ENCODE results near the gene IGF1. TPM values are rescaled to one million over a fixed set of nuclear protein-coding genes. Genes with fewer than 3 reads are reported as not detected.

The IGF1 gene
- total RNA-seq, 2 experiments from 2014 or later: 0.90 to 1.2 TPM

DNA sequence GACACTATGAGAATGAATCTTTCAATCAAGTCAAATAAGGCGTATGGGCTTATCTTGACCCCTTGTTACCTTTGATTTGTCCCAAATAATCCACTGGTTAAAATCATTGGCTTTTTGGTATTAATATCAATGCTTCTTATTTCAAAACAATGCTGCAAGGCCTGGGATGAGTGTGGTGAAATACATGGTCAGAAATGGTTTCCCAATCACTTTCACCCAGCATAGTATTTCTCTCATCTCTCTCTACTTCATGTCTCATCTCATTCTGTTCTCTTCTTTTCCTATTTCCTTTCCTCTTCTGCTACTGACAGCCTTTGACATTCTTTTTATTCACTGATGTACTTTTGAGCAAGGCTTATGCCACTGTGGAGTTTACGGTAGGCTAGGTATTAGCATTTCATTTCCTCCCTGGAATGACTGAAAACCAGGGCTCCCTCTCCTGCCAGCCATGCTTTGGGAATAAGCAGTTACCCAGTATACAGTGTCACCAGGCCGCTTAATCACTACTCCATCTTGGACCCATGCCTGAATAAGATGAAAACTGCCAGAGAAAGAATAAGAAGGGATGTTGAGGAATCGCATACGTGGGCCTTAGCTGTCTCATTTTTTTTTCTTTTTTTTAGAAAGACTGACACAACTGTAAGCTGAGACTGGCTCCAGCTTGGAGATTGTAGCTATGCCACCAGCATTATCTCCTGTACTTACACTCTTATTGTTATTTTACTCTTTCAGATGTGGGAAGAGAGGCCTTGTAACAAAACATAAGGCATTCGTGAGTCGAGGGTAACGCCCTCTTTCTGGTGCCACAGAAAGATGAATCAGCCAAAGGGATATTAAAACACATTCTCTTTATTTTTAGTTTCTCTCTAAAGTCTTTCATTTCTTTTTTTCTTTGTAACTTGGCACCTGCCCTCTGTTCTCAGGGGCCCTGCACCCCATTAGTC lies 53.5 kb downstream of the IGF1 start:
- Mint-ChIP-seq H3K4me3 (no peak overlapping the region), H3K36me3 (ENCODE audit: low read depth) (no peaks in the 10 kb centered on the region), H3K4me1 (ENCODE audit: low read depth) (peaks cover under 1% of the 10 kb centered on the region), H3K27me3 (peaks cover 14% of the 10 kb centered on the region), H3K27ac (no peak overlapping the region), H3K9me3 (no peaks in the 10 kb centered on the region)
- ATAC-seq (no peak), DNase-seq (no peak)
- intact Hi-C loops (cut with micrococcal nuclease): no loop called here
- TF ChIP-seq, protein P1, sequence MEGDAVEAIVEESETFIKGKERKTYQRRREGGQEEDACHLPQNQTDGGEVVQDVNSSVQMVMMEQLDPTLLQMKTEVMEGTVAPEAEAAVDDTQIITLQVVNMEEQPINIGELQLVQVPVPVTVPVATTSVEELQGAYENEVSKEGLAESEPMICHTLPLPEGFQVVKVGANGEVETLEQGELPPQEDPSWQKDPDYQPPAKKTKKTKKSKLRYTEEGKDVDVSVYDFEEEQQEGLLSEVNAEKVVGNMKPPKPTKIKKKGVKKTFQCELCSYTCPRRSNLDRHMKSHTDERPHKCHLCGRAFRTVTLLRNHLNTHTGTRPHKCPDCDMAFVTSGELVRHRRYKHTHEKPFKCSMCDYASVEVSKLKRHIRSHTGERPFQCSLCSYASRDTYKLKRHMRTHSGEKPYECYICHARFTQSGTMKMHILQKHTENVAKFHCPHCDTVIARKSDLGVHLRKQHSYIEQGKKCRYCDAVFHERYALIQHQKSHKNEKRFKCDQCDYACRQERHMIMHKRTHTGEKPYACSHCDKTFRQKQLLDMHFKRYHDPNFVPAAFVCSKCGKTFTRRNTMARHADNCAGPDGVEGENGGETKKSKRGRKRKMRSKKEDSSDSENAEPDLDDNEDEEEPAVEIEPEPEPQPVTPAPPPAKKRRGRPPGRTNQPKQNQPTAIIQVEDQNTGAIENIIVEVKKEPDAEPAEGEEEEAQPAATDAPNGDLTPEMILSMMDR (IDR thresholded peaks at IDR 0.05): no peak
- POLR2A ChIA-PET: interaction anchor here (0.6 kb wide), 1 partner anchor 47 kb away, joined by 4 read pairs; no protein-coding TSS in a partner anchor
- CTCF ChIA-PET: no interaction called here

DNA sequence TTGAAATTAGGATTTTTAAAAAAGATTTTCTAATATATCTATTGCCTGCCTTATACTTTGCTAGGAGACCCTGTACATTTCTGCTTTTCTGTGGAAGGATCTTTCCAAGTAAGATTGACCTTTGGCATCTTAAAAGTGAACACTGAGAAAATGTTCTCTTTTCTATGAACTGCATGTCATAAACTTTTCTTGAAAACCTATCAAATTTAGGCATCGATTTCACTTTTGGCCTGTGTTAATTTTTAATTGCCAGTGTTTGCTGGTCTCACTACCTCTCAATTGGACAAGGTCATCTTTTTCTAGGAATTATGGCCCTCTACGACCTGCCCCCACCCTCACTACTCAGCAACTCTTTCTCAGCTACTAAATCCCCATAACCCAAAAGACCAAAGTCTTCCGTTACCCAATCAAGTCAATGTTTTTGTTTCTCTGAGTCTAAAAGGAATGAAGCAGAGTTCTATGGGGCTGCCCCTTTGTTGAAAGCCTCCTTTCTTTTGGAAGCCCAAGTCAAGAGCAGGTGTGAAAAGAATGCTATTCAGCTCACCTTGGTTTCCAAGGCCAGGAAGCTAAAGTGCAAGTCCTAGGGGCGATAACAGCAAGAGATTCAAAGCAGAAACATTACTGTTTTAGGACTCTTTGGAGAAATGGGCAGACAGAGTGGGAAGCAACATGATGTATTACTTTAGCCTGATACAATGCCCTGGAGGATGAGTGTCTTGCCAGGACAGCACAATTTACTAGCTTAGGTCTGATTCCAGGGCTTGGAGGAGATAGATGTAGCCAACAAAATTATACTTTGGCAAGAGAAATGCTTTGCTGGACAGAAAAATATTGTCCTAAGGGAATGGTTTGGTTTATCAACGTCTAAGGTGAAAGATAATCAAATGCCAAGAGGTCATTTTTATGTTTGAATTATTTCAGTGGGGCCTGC lies 55.0 kb downstream of the IGF1 start:
- intact Hi-C loops (cut with micrococcal nuclease): no loop called here
- Mint-ChIP-seq H3K9me3 (no peaks in the 10 kb centered on the region), H3K4me3 (no peak overlapping the region), H3K4me1 (ENCODE audit: low read depth) (peaks cover 6% of the 10 kb centered on the region), H3K36me3 (ENCODE audit: low read depth) (no peaks in the 10 kb centered on the region), H3K27ac (no peak overlapping the region), H3K27me3 (peaks cover 8% of the 10 kb centered on the region)
- POLR2A ChIA-PET: no interaction called here
- no peak for ATAC-seq
- DNase-seq: no peak
- TF ChIP-seq, protein P1 (IDR thresholded peaks at IDR 0.05): no peak
- CTCF ChIA-PET: no interaction called here

DNA sequence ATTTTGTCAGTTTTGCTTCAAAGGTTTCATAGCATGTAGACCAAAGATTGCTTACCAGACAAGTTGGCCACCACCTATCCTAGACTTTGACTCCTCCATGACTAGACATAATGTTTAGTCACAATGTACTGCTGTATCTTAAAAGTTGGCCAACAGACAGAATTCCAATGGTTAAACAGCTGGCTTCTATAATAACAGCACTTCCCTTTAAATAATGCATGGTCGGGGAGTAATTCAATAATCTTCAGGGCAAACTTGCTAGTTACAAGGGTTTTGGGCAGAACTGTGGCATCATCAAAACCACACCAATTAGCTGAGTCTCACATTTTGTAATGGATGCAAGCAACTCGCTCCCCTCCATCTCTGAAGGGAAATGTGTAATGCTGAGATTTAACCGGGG lies 56.9 kb downstream of the IGF1 start:
- Mint-ChIP-seq H3K36me3 (ENCODE audit: low read depth) (no peaks in the 10 kb centered on the region), H3K9me3 (no peaks in the 10 kb centered on the region), H3K27ac (no peak overlapping the region), H3K4me1 (ENCODE audit: low read depth) (peaks cover 6% of the 10 kb centered on the region), H3K27me3 (peaks cover 8% of the 10 kb centered on the region), H3K4me3 (no peak overlapping the region)
- ATAC-seq (no peak), DNase-seq (no peak)
- POLR2A ChIA-PET: no interaction called here
- intact Hi-C loops (cut with micrococcal nuclease): no loop called here
- CTCF ChIA-PET: interaction anchor here (1.1 kb wide), 1 partner anchor 89 kb away, joined by 3 read pairs; no protein-coding TSS in a partner anchor
- TF ChIP-seq, protein P1 (IDR thresholded peaks at IDR 0.05): no peak

DNA sequence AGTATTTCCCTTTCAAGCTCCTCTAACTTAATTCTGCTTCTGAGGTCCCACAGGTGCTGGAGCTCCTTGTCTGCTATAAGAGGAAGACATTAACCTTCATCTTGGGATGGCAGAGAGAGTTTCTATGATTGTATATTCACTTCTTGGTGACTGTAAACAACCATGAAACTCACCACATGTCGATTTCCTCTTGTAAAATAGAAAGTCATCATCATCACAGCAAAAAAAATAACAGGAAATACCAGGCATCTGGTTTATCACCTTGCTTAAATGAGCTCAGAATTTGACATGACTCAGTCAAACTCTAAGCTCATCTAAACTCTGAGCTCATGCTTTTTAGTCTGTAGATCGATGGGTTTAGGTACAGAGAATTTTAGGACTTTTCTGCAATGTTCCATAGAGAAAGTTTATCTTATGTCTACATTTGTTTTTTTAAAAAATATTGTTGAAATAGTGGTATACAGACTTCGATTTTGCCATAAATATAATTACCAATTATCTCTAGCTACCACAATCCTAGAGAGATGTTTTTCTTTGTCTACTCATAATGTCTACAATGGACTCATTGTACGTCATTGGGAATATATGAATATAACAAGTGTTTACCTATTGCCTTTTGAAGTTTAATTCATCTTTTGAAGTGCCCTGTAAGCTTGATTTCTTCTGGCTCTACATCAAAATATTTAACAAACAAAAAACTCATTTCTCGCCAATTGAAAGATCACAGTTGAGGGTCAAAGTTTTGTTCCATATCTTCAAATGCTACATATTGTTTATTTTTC lies 58.4 kb downstream of the IGF1 start:
- no peak overlapping the region for H3K4me3 Mint-ChIP-seq
- H3K27ac Mint-ChIP-seq: no peak overlapping the region
- peaks cover 6% of the 10 kb centered on the region for H3K4me1 Mint-ChIP-seq (ENCODE audit: low read depth)
- H3K36me3 Mint-ChIP-seq (ENCODE audit: low read depth): no peaks in the 10 kb centered on the region
- intact Hi-C loops (cut with micrococcal nuclease): no loop called here
- ChIA-PET CTCF (interaction anchor here (0.8 to 1.3 kb wide), 3 partner anchors 9 to 62 kb away, joined by 3 to 4 read pairs (median 3); no protein-coding TSS in a partner anchor), POLR2A (no interaction called here)
- H3K27me3 Mint-ChIP-seq: peaks cover 12% of the 10 kb centered on the region
- ATAC-seq (peak; percentile 85), DNase-seq (no peak)
- TF ChIP-seq, protein P1 (IDR thresholded peaks at IDR 0.05): no peak
- no peaks in the 10 kb centered on the region for H3K9me3 Mint-ChIP-seq

Data from activated CD8-positive, alpha-beta T cell treated with anti-CD3 and anti-CD28 coated beads for 36 hours (primary cell).